HFFc6 (cell line): Measurements from ENCODE around the gene UBE2E2. TPM values are rescaled to one million over a fixed set of nuclear protein-coding genes. Genes with fewer than 3 reads are reported as not detected.

Experiments used
- DNase-seq: peaks from one replicate; pipeline ENCODE4 v3.0.0-alpha.2; 2018
- H3K27ac Mint-ChIP-seq: 2 replicates; pipeline ENCODE4 v1.8.0; 2020; ENCODE audit warnings: mild to moderate bottlenecking, mixed read lengths
- H3K27me3 Mint-ChIP-seq: 2 replicates; pipeline ENCODE4 v1.8.0; 2021; ENCODE audit warnings: mild to moderate bottlenecking, moderate library complexity, mixed read lengths; ENCODE audit not compliant: insufficient read depth
- H3K36me3 Mint-ChIP-seq: 2 replicates; pipeline ENCODE4 v1.8.0; 2021; ENCODE audit warnings: low read depth, mixed read lengths
- H3K4me1 Mint-ChIP-seq: 2 replicates; pipeline ENCODE4 v1.8.0; 2020; ENCODE audit warnings: low read depth, mixed read lengths
- H3K4me3 Mint-ChIP-seq: 2 replicates; pipeline ENCODE4 v1.8.0; 2020; ENCODE audit warnings: mild to moderate bottlenecking, moderate library complexity, mixed read lengths
- H3K9me3 Mint-ChIP-seq: 2 replicates; pipeline ENCODE4 v1.8.0; 2020; ENCODE audit warnings: mild to moderate bottlenecking, mixed read lengths
- CTCF ChIP-seq: fragments of 200-600 bp; sonication (generic); IDR thresholded peaks from 2 replicates; pipeline ENCODE4 v1.5.0; 2021; ENCODE audit warnings: antibody characterized with exemption, mild to moderate bottlenecking
- total RNA-seq, 6 experiments: library from RNA; stranded (reverse); fragmentation: NEBNext Ultra II Directional; extraction: Animal tissue kit (Norgen Biotek cat#: 25700); gene quantifications; 2 replicates in 1 of 6; 3 replicates in 5 of 6; pipeline ENCODE4 v1.2.3, GENCODE V29; 2021

Gene UBE2E2
- total RNA-seq, 6 experiments from 2014 or later = 38.2 to 53.0 (median 47.2) TPM

- Mint-ChIP-seq H3K4me1 (peaks cover 6% of the 10 kb centered on the region), H3K27me3 (peaks cover 4% of the 10 kb centered on the region), H3K36me3 (no peaks in the 10 kb centered on the region), H3K4me3 (no peak overlapping the region), H3K27ac (no peak overlapping the region), H3K9me3 (no peaks in the 10 kb centered on the region)
- no peak for DNase-seq
- TF ChIP-seq CTCF = no peak
Measured at GRCh38 chr3:23166845-23167244, 36.3 kb upstream of the UBE2E2 start.

- H3K4me1 Mint-ChIP-seq = no peaks in the 10 kb centered on the region
- no peak for DNase-seq
- H3K27ac Mint-ChIP-seq = no peak overlapping the region
- peaks cover 13% of the 10 kb centered on the region for H3K27me3 Mint-ChIP-seq
- H3K36me3 Mint-ChIP-seq = no peaks in the 10 kb centered on the region
- TF ChIP-seq CTCF = no peak
- no peak overlapping the region for H3K4me3 Mint-ChIP-seq
- H3K9me3 Mint-ChIP-seq = no peaks in the 10 kb centered on the region
Measured at GRCh38 chr3:23169551-23169950, 33.6 kb upstream of the UBE2E2 start.

- Mint-ChIP-seq H3K27me3 (peaks cover 14% of the 10 kb centered on the region), H3K9me3 (no peaks in the 10 kb centered on the region), H3K36me3 (no peaks in the 10 kb centered on the region), H3K4me1 (no peaks in the 10 kb centered on the region), H3K4me3 (no peak overlapping the region), H3K27ac (no peak overlapping the region)
- no peak for DNase-seq
- TF ChIP-seq CTCF = no peak
Measured at GRCh38 chr3:23170291-23170690, 32.8 kb upstream of the UBE2E2 start.

- Mint-ChIP-seq H3K9me3 (no peaks in the 10 kb centered on the region), H3K27ac (no peak overlapping the region), H3K4me3 (no peak overlapping the region), H3K27me3 (peaks cover 14% of the 10 kb centered on the region), H3K4me1 (no peaks in the 10 kb centered on the region), H3K36me3 (no peaks in the 10 kb centered on the region)
- no peak for DNase-seq
- TF ChIP-seq CTCF = no peak
Measured at GRCh38 chr3:23172059-23172458, 31.1 kb upstream of the UBE2E2 start.

GRCh38 chr3:23174426-23175039 is 28.6 kb upstream of the UBE2E2 start:
- peaks cover 4% of the 10 kb centered on the region; the same call in 1 of the 2 replicates for H3K36me3 Mint-ChIP-seq
- peaks cover 4% of the 10 kb centered on the region for H3K9me3 Mint-ChIP-seq
- H3K27ac Mint-ChIP-seq = no peak overlapping the region
- TF ChIP-seq CTCF = no peak
- no peak overlapping the region for H3K4me3 Mint-ChIP-seq
- no peak for DNase-seq
- no peaks in the 10 kb centered on the region for H3K4me1 Mint-ChIP-seq
- H3K27me3 Mint-ChIP-seq = peaks cover 12% of the 10 kb centered on the region
